ENCODE measurements around the gene SOCS4.
"Not testable (repeated sequence)": the region's sequence is repeated elsewhere in the genome, so short reads cannot be mapped to it uniquely, and the experiment has no call there.

The SOCS4 gene

DNA sequence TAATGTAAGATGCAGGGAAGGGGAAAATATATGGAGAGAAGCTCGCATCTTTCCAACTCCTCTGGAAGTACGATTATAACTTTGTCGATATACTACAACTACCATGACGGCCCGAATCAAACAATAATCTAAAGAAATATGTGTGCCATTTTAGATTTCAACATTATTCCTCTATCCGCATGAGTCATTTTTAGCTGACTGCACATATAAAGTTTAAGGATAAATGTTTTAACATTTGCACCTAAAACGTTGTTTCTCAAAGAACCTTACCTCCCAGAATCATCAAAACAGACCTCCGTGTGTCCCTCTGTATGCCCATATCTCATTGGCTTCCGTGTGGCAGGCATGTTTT, 619 bp upstream of the SOCS4 start:
- no peaks in the 10 kb centered on the region for H3K27me3 ChIP-seq (ENCODE audit: control insufficient read depth, insufficient read depth, low read length, poor library complexity, severe bottlenecking)
- 0 to 4% methylated on average over 7 to 9 of the region's 9 CpGs for WGBS, 2 experiments
- H3K4me3 ChIP-seq (ENCODE audit: insufficient read depth, low read depth, low read length), result peak overlapping the region; percentile 70
- no peaks in the 10 kb centered on the region for H3K9me3 ChIP-seq (ENCODE audit: control insufficient read depth, low read length)
- H3K4me1 ChIP-seq (ENCODE audit: control insufficient read depth, insufficient read depth, low read length), result peaks cover 16% of the 10 kb centered on the region
- H3K27ac ChIP-seq (ENCODE audit: insufficient read depth, low read depth, low read length, poor library complexity, severe bottlenecking), result peak overlapping the region; percentile 91
- H3K36me3 ChIP-seq (ENCODE audit: control insufficient read depth, insufficient read depth, low read length), result peaks cover 5% of the 10 kb centered on the region

DNA sequence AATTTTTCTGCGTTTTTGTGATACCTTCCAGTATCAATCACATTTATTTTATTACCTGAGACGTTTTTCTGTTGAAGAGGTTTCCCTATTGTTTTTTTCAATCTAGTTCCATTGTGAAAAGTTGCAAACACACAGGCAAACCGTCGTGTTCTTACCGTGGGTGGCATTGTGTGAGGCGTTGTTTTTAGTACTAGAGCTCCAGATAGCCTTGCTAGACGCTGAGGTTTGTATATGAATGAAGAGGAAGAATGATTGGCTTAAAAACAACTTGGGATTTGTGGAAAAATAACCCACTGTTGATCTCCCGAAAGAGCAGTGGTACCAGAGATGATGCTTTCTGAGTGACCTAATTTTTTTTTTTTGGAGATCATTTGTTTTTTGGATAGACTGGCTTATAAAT, 1.0 kb downstream of the SOCS4 start:
- 2 to 4% methylated on average over 7 to 8 of the region's 8 CpGs for WGBS, 2 experiments
- H3K27me3 ChIP-seq (ENCODE audit: control insufficient read depth, insufficient read depth, low read length, poor library complexity, severe bottlenecking), result no peaks in the 10 kb centered on the region
- peaks cover 16% of the 10 kb centered on the region for H3K4me1 ChIP-seq (ENCODE audit: control insufficient read depth, insufficient read depth, low read length)
- no peaks in the 10 kb centered on the region for H3K9me3 ChIP-seq (ENCODE audit: control insufficient read depth, low read length)
- H3K4me3 ChIP-seq (ENCODE audit: insufficient read depth, low read depth, low read length), result peak overlapping the region; percentile 70
- no peak overlapping the region for H3K27ac ChIP-seq (ENCODE audit: insufficient read depth, low read depth, low read length, poor library complexity, severe bottlenecking)
- H3K36me3 ChIP-seq (ENCODE audit: control insufficient read depth, insufficient read depth, low read length), result no peaks in the 10 kb centered on the region

DNA sequence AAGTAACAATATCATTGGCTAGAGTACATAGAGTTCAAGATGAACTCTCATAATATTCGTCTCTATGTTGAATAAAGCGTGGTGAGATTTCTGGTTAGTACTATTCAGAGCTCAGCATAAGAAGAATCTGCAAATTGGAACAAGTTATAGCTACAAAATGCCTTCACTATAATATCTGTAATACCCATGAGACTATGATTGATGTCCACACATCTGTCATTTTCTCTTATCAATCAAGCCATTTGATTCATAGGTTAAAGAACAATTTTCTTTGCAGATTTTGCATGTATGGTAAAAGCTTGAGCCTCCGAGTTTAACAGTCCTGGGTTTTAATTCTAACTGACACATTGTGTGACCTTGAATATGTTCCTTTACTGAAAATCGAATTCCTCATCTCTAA, 1.4 kb downstream of the SOCS4 start:
- Histone ChIP-seq H3K4me1 (ENCODE audit: control insufficient read depth, insufficient read depth, low read length) (peaks cover 16% of the 10 kb centered on the region), H3K27me3 (ENCODE audit: control insufficient read depth, insufficient read depth, low read length, poor library complexity, severe bottlenecking) (no peaks in the 10 kb centered on the region), H3K36me3 (ENCODE audit: control insufficient read depth, insufficient read depth, low read length) (no peaks in the 10 kb centered on the region), H3K9me3 (ENCODE audit: control insufficient read depth, low read length) (no peaks in the 10 kb centered on the region), H3K4me3 (ENCODE audit: insufficient read depth, low read depth, low read length) (peak overlapping the region; percentile 70), H3K27ac (ENCODE audit: insufficient read depth, low read depth, low read length, poor library complexity, severe bottlenecking) (no peak overlapping the region)
- 62 to 71% methylated on average over 3 to 4 of the region's 4 CpGs for WGBS, 2 experiments

- Histone ChIP-seq H3K4me3 (ENCODE audit: insufficient read depth, low read depth, low read length) (no peak overlapping the region), H3K27ac (ENCODE audit: insufficient read depth, low read depth, low read length, poor library complexity, severe bottlenecking) (no peak overlapping the region), H3K36me3 (ENCODE audit: control insufficient read depth, insufficient read depth, low read length) (no peaks in the 10 kb centered on the region), H3K27me3 (ENCODE audit: control insufficient read depth, insufficient read depth, low read length, poor library complexity, severe bottlenecking) (no peaks in the 10 kb centered on the region), H3K4me1 (ENCODE audit: control insufficient read depth, insufficient read depth, low read length) (peaks cover 7% of the 10 kb centered on the region), H3K9me3 (ENCODE audit: control insufficient read depth, low read length) (no peaks in the 10 kb centered on the region)
- WGBS, 2 experiments, result 40 to 43% methylated on average over 1 to 2 of the region's 2 CpGs
Measured at GRCh38 chr14:55031190-55031589, 4.2 kb downstream of the SOCS4 start.

DNA sequence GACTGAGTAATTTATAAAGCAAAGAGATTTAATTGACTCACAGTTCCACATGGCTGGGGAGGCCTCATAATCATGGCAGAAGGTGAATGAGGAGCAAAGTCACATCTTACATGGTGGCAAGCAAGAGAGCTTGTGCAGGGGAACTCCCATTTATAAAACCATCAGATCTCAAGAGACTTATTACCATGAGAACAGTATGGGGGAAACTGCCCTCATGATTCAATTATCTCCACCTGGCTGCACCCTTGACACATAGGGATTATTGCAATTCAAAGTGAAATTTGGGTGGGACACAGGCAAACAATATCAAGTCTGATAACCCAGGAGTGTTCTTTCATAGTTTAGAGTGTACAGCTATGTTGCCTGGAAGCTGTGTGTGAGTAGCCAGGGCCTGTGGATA, 11.0 kb downstream of the SOCS4 start:
- H3K36me3 ChIP-seq (ENCODE audit: control insufficient read depth, insufficient read depth, low read length); H3K9me3 ChIP-seq (ENCODE audit: control insufficient read depth, low read length); H3K4me1 ChIP-seq (ENCODE audit: control insufficient read depth, insufficient read depth, low read length); H3K27ac ChIP-seq (ENCODE audit: insufficient read depth, low read depth, low read length, poor library complexity, severe bottlenecking); H3K4me3 ChIP-seq (ENCODE audit: insufficient read depth, low read depth, low read length); H3K27me3 ChIP-seq (ENCODE audit: control insufficient read depth, insufficient read depth, low read length, poor library complexity, severe bottlenecking): not testable (repeated sequence)

GRCh38 chr14:55038708-55039107, 11.7 kb downstream of the SOCS4 start:
- H3K27me3 ChIP-seq (ENCODE audit: control insufficient read depth, insufficient read depth, low read length, poor library complexity, severe bottlenecking), result no peaks in the 10 kb centered on the region
- H3K27ac ChIP-seq (ENCODE audit: insufficient read depth, low read depth, low read length, poor library complexity, severe bottlenecking), result no peak overlapping the region
- no peaks in the 10 kb centered on the region for H3K9me3 ChIP-seq (ENCODE audit: control insufficient read depth, low read length)
- peaks cover 7% of the 10 kb centered on the region for H3K36me3 ChIP-seq (ENCODE audit: control insufficient read depth, insufficient read depth, low read length)
- no peak overlapping the region for H3K4me3 ChIP-seq (ENCODE audit: insufficient read depth, low read depth, low read length)
- no peaks in the 10 kb centered on the region for H3K4me1 ChIP-seq (ENCODE audit: control insufficient read depth, insufficient read depth, low read length)

- no peaks in the 10 kb centered on the region for H3K27me3 ChIP-seq (ENCODE audit: control insufficient read depth, insufficient read depth, low read length, poor library complexity, severe bottlenecking)
- H3K27ac ChIP-seq (ENCODE audit: insufficient read depth, low read depth, low read length, poor library complexity, severe bottlenecking), result no peak overlapping the region
- H3K36me3 ChIP-seq (ENCODE audit: control insufficient read depth, insufficient read depth, low read length), result peaks cover 9% of the 10 kb centered on the region
- H3K4me3 ChIP-seq (ENCODE audit: insufficient read depth, low read depth, low read length), result no peak overlapping the region
- H3K9me3 ChIP-seq (ENCODE audit: control insufficient read depth, low read length), result no peaks in the 10 kb centered on the region
- WGBS, 2 experiments, result 96 to 100% methylated on average over 4 to 5 of the region's 5 CpGs
- H3K4me1 ChIP-seq (ENCODE audit: control insufficient read depth, insufficient read depth, low read length), result no peaks in the 10 kb centered on the region
Measured at GRCh38 chr14:55043528-55043927, 16.5 kb downstream of the SOCS4 start.

DNA sequence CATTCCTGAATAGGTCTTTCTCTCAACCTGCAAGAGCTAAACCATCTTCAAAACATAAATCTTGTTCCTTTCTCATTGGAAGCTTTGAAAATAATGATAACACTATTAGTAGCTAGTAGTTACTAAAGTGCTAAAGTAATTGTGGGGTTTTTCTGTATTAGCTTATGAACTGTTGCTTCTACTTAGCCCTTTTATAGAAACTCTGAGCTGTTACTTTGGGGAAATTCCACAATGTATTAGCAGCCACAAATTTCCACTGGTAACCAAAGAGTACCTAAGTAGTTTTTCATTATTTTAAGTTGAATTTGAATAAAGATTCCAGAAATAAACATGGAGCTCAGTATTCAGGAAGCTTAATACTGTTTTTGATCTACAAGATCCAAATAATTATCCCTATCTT, 18.1 kb downstream of the SOCS4 start:
- H3K9me3 ChIP-seq (ENCODE audit: control insufficient read depth, low read length), result no peaks in the 10 kb centered on the region
- H3K4me1 ChIP-seq (ENCODE audit: control insufficient read depth, insufficient read depth, low read length), result no peaks in the 10 kb centered on the region
- no peak overlapping the region for H3K27ac ChIP-seq (ENCODE audit: insufficient read depth, low read depth, low read length, poor library complexity, severe bottlenecking)
- H3K27me3 ChIP-seq (ENCODE audit: control insufficient read depth, insufficient read depth, low read length, poor library complexity, severe bottlenecking), result no peaks in the 10 kb centered on the region
- H3K36me3 ChIP-seq (ENCODE audit: control insufficient read depth, insufficient read depth, low read length), result peaks cover 9% of the 10 kb centered on the region
- H3K4me3 ChIP-seq (ENCODE audit: insufficient read depth, low read depth, low read length), result no peak overlapping the region

DNA sequence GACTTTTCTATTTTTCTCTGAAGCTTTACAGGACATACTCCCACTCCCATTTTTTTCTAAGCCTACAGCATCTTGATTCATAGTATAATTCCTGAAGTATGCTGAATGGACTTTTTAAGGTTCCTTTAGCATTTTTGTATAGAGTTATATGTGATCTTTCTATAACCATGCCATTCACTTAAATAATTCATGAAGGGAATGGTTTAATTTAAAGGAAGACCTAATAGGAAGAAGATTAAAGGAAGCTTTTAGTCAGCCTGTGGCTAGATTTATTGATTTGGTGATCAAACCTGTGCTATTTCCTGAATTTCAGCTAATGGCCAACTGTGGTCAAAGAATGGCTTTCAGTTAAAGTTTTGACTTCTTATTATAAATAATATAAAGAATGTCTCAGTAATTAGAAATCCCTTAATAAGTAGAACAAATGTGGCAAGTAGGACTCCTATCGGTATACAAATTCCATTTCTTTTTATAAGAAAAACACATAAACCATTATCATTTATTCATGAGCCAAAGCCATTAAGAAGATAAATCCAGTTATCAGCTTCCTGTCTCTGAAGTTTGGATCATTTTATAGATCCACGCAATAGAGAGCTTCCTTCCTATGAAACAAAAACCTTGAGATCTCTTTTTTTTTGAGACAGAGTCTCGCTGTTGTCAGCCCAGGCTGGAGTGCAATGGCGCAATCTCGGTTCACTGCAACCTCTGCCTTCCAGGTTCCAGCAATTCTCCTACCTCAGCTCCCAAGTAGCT, 20.4 kb downstream of the SOCS4 start:
- peaks cover 9% of the 10 kb centered on the region for H3K36me3 ChIP-seq (ENCODE audit: control insufficient read depth, insufficient read depth, low read length)
- 93 to 95% methylated on average over 5 of the region's 5 CpGs for WGBS, 2 experiments
- H3K4me1 ChIP-seq (ENCODE audit: control insufficient read depth, insufficient read depth, low read length), result no peaks in the 10 kb centered on the region
- H3K9me3 ChIP-seq (ENCODE audit: control insufficient read depth, low read length), result no peaks in the 10 kb centered on the region
- H3K27me3 ChIP-seq (ENCODE audit: control insufficient read depth, insufficient read depth, low read length, poor library complexity, severe bottlenecking), result no peaks in the 10 kb centered on the region
- H3K27ac ChIP-seq (ENCODE audit: insufficient read depth, low read depth, low read length, poor library complexity, severe bottlenecking), result no peak overlapping the region
- no peak overlapping the region for H3K4me3 ChIP-seq (ENCODE audit: insufficient read depth, low read depth, low read length)

DNA sequence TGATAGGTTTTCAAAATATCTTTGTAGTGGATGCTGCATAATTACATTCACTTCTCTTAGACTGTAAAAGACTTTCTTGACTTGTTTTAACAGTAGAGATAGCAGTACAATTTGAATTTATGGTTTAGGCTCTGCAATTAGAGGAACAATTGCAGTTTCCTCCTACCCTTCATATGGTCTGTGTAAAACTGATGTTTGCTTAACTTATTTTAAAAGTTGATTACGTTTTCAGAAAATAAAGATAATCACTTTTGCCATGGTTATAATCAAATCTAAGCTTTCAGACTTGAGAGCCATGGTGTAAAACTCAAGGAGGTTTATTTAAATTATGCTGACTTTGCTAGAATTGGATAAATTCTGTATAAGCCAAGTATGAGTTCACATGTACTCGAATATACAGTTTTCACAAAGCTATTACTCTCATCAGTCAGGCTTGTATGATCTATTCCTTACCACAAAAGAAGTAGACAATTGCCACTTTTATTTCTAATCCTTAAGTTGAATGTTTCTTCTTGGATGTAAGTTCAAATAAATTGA, 21.9 kb downstream of the SOCS4 start:
- peaks cover 3% of the 10 kb centered on the region for H3K36me3 ChIP-seq (ENCODE audit: control insufficient read depth, insufficient read depth, low read length)
- H3K27ac ChIP-seq (ENCODE audit: insufficient read depth, low read depth, low read length, poor library complexity, severe bottlenecking), result no peak overlapping the region
- WGBS, 2 experiments, result 100% methylated on average over 1 to 2 of the region's 2 CpGs
- no peaks in the 10 kb centered on the region for H3K9me3 ChIP-seq (ENCODE audit: control insufficient read depth, low read length)
- H3K27me3 ChIP-seq (ENCODE audit: control insufficient read depth, insufficient read depth, low read length, poor library complexity, severe bottlenecking), result no peaks in the 10 kb centered on the region
- H3K4me3 ChIP-seq (ENCODE audit: insufficient read depth, low read depth, low read length), result no peak overlapping the region
- H3K4me1 ChIP-seq (ENCODE audit: control insufficient read depth, insufficient read depth, low read length), result peaks cover 8% of the 10 kb centered on the region

DNA sequence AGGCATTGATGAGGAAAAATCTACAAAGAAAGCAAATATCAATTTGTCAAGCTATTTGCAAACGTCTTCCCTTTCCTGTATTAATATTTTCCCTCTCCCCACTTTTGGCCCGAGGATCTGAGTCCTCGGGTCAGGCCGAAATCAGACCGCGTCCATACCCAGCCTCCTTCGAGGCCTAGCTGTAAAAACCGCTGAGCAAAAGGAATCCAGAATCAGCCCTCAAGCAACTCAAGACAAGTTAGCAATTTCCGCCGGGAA, 24.1 kb downstream of the SOCS4 start:
- Histone ChIP-seq H3K9me3 (ENCODE audit: control insufficient read depth, low read length) (no peaks in the 10 kb centered on the region), H3K27ac (ENCODE audit: insufficient read depth, low read depth, low read length, poor library complexity, severe bottlenecking) (peak overlapping the region; percentile 79), H3K27me3 (ENCODE audit: control insufficient read depth, insufficient read depth, low read length, poor library complexity, severe bottlenecking) (no peaks in the 10 kb centered on the region), H3K4me1 (ENCODE audit: control insufficient read depth, insufficient read depth, low read length) (peaks cover 8% of the 10 kb centered on the region), H3K4me3 (ENCODE audit: insufficient read depth, low read depth, low read length) (peak overlapping the region; percentile 91), H3K36me3 (ENCODE audit: control insufficient read depth, insufficient read depth, low read length) (peaks cover 3% of the 10 kb centered on the region)
- WGBS, 2 experiments, result 7 to 9% methylated on average over 10 of the region's 10 CpGs
